HG02973 (cell line): ENCODE results near the gene PPP2R5E.

Source experiments
- ATAC-seq: cut with Tn5 transposase; IDR thresholded peaks from one replicate; pipeline ENCODE4 v1.9.1; 2021; ENCODE audit warnings: moderate library complexity; ENCODE audit not compliant: unreplicated experiment

PPP2R5E gene

DNA sequence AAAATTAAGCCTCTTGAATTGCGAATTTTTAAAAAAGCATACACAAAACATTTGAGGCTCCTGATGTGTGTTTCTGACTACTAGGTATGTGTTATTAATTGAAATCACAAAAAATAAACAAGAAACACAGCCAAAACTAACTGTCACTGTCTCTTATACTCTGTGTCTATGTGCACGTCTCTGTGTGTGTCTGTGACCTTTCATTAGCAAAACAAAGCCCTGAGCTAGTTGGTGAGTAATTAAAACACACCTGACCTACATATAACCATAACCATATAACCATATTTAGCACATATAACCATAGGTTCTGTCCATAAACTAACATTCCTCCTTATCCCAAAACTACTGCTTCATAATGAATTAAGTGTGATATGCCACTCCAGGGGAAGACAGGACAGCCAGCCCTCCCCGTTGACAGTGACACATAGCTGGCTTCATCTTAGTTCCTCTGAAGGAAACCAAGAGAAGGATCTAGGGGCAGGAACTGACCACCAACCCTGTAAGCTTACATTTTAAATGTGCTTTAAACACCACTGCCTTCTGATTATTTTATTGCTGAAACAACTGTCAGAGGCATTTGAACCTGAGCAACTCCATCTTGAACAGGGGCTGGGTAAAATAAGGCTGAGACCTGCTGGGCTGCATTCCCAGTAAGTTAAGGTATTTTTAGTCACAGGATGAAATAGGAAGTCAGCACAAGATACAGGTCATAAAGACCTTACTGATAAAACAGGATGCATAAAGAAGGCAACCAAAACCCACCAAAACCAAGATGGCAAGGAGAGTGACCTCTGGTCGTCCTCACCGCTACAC is 106.7 kb downstream of the PPP2R5E start:
- no peak for ATAC-seq

DNA sequence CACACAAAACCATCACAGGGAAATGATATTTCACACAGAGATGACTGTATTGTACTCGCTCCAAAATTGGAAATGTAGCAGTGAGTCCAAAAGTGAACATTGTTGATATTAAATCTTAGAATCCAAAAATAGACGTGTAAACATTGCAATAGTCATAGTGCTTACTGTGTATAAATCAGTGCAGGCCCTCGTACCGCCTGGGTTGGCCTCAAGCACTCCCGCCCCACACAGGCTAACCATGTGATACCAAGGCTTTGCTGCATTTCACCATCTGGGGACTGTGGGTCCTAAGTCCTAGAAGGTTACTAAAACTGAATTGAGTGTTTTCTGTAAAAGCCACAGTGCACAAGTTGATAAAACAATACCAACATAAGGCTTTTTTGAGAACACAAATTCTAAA is 107.3 kb downstream of the PPP2R5E start:
- ATAC-seq = no peak

DNA sequence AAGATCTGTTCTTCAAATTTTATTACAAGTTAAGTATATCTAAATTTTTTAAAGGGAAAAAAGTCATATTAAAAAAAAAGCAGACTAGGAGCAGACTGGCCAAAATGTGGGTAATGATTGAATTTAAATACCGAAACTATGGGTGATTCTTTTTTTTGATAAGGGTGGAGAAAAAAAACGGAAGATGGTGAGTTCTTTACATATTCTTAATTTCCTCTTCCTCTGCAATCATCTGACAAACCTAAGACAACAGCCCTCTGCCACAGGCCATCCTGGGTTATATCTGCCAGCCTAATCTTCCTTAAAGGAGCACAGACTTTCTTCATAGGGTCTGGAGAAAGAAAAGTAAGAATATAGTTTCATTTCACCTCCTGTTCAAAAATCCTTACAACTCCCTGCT is 108.0 kb downstream of the PPP2R5E start:
- no peak for ATAC-seq

DNA sequence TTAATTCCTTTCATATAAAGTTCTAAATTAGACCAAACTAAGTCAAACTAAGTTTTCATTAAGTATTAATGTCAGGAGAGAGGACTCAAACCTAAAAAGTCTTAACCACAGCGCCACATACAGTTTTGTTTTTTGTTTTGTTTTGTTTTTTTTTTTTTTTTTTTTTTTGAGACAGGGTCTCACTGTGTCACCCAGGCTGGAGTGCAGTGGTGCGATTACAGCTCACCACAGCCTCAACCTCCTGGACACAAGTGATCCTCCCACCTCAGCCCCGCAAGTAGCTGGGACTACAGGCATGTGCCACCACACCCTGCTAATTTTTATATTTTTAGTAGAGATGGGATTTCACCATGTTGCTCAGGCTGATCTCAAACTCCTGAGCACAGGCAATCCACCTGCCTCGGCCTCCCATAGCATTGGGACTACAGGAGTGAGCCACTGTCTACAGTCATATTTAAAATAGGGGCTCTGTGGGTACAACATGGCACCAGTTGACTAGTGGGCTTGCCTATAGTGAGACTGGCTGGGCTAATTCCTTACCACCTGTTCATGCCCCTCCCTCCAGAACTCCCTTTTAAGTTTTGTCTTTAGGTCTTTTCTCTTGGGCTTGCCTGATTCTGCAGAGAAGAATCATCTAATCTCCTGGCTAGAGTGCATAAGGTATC is 110.2 kb downstream of the PPP2R5E start:
- no peak for ATAC-seq

DNA sequence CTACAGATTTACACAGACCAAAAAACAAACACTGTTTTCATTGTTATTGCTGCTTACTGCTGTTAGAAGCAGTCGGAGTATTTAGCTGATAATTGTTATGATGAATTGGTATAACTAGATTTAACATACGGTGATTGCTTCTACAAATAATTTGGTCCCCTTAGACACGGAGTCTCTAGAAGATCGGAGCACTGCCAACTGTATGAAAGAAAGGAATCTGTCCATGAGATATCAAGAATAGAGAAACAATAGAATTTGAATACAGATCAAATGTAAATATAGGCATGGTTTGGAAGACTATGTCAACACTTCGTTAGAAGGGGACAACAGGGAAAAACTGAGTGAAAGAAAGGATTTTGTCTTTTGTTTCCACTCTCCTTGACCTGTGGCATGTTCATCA is 110.9 kb downstream of the PPP2R5E start:
- ATAC-seq = no peak

DNA sequence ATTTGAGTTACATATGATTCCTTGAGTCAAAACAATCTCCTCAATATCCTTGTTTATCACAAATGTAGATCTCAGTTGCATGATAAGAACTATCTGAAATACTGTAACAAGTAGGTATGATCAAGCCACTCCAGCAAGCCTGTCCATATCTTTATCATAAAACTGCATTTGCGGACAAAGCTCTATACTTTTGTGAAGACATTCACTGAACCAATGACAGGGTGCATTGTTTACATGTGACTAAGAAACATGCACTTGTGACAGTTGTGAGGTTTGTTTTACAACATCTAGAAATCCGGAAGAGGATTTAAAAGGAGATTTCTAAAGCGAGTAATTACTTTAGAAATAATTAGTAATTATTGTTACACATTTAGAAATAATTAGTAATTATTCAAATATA is 111.7 kb downstream of the PPP2R5E start:
- no peak for ATAC-seq

DNA sequence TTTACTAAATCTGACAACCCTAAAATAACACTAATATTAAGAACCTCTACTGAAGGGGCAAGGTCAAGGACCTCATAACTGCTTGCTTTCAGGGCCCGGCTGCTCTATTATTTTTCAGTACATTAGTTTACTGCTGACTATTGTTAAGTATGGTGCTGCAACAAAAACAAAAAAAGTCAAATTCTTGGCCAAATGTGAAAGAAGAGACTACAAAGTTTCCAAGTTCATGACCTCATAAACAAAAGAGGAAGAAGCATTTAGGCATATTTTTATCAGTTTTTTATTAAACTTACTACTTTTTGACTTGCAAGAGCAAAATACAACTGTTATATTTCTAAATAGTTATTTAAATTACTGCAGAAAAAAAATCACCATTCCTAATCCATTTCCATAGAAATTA is 114.7 kb downstream of the PPP2R5E start:
- ATAC-seq = no peak

DNA sequence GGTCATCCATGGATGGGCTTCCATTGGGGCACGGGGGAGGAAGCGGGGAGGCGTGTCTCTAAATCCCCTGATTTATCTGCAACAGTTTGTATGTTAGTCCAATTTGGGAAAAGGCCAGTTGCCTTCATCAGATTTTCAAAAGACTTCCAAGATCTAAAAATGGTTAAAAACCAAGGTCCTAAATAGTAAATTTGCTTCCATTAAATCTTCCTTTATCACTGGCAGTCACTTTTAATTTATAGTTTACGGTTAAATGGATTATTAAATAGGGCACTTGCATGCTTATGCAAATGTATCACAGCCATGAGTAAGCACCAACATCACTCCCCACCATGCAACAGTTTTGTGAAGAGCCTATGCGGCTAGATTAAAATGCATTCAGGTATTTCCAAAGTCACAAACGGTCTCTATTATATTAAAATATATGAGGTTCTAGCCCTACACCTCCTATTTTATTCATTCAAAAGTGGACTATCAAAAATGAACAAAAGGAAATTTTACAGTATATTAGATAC is 116.3 kb downstream of the PPP2R5E start:
- ATAC-seq = no peak

DNA sequence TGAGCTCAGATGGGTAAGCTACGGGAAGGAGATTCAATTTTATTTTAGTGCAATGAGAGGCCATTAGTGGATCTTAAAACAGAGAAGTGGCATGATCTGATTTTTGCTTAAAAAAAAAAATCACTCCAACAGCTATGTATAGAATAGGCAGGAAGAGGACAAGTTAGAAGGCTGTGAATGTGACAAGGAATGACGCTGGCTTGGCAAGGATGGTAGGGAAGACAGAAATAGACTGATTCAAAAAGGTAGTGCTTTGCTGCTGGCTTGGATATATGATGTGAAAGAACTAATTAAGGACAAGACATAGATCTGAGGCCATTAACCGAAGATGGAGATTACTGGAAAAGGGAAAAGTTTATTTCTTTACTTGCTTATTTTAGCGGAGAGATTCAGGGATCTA is 119.3 kb downstream of the PPP2R5E start:
- no peak for ATAC-seq

DNA sequence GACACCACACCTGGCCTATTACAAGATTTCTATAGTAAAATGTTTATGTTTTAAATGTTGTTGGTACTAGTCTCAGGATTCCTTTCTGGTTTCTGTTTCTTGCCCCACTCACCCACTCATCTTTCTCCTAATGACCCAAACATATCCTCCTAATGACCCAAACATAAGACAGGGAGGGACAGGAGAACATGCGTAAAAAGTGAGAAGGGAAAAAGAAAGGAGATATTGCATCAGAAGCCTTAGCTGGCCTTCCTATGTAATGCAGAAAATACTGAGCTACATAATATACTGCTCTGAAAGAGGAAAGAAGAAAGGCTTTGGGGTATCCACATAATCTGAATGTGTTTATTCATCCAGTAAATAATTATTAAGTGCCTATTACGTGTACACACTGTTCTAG is 119.8 kb downstream of the PPP2R5E start:
- ATAC-seq = no peak

DNA sequence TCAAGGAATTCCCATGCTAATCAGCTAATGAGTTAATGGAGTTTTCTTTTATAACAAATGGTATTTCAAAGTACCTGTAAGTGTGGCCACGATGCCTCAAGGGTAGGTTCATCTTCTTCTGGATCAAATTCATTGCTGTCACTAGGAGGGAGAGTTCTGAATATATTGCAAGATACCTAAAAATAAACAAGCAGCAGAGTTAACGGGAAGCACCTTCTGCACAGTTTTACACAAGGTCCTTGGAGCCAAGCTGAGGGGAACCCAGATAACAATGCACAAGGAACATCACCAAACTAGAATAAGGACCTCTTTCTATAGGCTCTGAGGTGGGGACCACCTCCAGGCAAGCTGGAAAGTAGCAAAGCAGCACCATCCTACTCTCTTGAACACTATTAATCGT is 121.3 kb downstream of the PPP2R5E start:
- no peak for ATAC-seq

DNA sequence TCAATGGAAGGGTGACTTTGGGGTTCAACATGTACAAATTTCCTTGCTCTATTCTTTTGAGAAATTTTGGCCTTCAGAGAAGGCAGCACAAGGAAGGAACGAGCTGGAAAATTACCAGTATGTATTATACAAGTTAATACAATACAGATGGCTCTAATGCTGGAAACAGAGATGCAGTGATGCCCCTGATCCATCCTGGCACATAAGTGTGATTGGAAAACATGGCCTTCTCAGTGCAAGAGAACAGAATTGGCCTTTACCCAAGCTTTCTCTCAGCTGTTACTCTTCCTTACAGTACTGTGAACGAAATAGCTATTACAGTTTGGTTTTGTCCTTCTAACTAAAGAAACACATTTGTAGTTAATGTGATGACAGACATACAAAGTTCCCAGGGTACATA is 122.0 kb downstream of the PPP2R5E start:
- no peak for ATAC-seq

DNA sequence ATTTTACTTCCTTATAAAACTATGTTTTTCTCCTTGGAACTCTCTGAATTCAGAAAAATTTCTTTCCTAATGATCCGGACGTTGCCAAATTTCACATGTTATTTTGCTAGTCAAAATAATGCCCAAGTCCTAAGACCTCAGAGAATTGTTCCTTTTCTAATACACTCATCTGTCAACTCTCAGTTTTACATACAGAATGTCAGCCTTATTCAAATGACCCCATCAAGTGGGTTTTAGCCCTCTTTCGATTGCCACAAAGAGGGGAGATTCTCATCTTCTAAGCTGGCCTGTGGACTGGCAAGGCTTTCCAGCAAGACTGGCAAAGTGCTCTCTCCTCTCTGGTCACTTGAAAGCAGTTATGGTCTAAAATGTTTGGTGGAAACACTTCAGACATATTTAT is 125.2 kb downstream of the PPP2R5E start:
- no peak for ATAC-seq

DNA sequence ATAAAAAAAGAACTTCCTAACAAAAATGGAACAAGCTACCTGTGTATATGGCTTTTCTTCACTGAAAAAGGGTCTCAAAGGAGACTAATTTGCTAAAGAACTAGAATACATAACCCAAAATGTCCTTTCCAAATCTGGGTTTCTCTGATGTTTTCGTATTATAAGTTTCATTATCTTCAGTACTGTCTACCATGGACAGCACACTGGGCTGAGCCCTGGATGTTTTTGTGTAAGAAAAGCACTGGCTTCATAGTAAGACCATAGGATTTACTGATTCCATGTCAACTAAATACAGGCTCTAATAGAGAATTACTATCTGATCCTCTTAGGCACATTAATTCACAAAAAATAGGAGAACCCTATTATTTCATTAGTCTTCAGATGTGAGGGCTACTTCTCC is 130.2 kb downstream of the PPP2R5E start:
- ATAC-seq = no peak

DNA sequence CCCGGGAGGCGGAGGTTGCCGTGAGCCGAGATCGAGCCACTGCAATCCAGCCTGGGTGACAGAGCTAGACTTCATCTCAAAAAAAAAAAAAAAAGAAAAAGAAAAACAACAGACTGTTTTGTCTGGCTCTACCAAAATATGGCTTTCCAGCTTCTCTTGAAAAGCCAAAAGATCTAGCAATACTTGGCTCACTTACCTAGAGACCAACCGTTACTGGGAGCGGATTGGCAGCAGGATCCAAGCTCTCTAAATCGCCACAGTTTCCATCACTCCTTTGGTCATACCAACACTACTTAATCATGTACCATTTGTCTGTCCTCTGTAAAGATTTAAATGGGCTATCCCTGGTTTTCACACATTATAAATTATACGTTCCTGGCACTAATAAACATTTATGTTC is 136.8 kb downstream of the PPP2R5E start:
- no peak for ATAC-seq

DNA sequence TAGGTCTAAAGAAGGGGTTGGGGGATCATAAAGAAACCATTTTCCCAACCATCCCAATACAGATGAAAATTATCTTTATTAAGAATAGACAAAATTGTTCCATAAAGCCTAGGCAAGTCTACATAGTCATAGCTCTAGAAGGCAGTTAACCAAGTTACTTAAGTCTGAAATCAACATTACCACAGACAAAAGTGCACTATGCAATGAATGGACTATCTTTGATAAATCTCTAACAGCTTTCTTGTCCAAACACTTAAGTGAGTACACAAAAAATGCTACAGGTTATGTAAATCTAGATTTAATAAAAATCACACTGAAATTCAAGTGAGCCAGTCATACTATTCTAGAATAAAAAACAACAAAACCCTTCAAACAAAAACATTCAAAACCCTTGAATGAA is 137.5 kb downstream of the PPP2R5E start:
- ATAC-seq = no peak

DNA sequence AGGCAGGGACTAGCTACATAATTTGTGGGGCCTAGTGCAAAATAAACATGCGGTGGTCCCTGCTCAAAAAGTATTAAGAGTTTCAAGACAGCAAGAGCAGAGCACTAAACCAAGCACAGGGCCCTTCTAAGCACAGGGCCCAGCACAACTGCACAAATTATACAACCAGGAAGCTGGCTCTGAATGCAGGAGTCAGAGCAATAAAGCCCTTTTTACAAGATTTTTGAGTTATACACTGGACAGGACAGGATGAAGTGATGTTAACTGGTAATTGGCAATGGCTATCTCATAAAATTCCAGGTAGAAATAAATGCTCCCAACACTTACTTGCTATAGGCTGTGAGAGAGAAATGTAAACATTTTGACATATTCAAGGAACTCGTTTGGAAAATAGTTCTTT is 138.3 kb downstream of the PPP2R5E start:
- ATAC-seq = no peak

DNA sequence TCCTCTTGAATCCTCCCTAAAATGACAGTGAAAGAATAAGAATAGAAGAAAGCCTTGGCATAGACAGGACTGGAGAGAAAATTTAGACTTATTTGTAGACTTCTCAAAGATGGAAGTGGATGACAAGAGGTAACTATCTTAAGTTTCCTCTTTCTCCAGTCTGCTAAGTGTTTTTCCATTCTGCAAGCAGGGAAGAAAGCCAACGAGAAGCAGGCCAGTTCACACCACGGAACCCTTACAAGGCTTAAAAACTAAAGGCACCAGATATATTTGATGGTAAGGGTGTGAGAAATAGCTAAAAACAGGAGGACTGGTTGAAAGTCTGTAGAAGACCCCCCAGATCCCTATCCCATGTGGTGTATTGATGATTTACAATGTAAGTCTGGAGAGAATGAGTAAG is 141.5 kb downstream of the PPP2R5E start:
- no peak for ATAC-seq

DNA sequence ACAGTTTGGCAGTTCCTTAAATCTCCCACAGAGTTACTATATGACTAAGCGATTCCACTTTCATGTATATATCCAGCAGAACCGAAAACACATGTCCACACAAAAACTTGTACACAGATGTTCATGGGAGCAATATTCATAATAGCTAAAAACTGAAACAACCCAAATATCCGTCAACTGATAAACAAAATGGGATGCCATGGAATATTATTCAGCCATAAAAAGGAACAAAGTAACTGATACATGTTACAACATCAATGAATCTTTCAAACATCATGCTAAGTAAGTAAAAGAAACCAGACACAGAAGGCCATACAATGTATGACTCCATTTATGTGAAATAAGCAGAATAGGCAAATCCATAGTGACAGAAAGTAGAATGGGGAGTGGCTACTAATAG is 144.2 kb downstream of the PPP2R5E start:
- no peak for ATAC-seq

DNA sequence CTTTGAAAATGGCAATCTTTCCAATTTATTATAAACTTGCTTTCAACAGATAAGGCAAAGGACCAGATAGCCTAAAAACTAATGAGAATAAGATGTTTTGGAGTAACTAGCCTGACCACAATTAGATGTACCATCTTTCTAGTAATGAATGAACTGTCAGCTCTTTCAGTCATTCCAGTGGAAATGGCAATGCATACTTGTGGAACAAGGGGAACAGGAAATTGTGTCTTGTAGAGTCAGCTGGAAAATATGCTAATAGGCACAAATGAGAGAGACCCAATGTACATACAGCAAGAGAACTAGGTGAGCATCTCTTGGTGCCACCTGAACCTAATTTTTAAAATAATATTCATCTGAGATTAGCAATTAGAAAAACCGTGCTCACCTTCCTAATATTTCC is 148.3 kb downstream of the PPP2R5E start:
- ATAC-seq = no peak

DNA sequence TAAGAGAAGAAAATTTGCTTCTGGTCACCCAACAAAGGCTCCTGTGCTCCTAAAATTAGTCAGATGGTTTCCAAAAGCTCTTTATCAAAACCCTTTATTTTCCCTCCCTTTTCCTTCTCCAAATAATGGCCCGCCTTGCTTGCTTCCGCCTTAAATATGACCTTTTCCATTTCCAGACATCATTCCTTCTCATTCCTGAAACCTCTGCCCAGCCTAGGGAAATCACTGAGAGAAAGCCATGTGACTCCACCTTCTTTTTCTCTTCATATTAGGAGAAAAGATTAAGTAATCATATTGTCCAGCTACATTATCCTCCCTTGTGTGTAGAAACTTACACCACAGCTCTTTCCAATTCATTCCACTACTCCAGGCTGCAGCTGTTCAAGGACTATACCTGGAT is 148.7 kb downstream of the PPP2R5E start:
- ATAC-seq = no peak

DNA sequence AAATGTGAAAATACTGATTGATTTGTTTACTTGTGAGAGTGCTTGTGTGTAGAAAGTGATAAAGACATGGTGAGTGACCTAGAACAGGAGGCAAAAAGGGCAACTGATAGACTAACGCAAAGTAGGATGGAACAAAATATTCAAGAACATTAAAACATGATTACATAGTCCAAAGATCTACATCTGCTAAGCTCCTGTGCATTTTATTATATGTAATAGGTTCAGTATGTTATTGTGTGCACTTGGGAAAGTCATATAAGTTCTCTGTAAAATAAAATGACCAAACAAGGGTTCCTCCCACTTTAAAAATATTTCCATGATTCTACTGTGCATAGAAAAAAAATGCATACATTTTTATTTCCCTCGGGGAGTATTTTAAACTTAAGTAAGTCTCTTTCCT is 150.2 kb downstream of the PPP2R5E start:
- no peak for ATAC-seq

DNA sequence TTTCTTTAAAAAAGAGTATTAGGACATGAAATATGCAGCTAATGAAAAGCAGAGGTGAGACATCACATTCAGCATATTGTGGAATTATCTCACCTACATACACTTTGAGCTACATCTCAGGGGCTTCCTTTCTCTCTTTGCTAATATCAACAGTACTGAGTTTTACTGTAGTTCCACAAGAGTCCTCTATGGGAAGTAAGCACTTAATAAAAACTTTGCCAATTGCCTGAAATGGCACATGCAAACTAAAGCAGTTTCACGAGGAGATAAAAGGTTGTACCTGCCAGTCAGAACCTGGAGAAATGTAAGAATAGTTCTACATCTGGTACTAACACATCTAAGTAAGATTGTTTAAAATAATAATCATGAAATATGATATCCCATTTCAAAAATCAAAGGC is 150.9 kb downstream of the PPP2R5E start:
- ATAC-seq = no peak
